HG03378 (cell line): ENCODE data around the gene SRSF2.
"Not testable (repeated sequence)": the region's sequence is repeated elsewhere in the genome, so short reads cannot be mapped to it uniquely, and the experiment has no call there.

Experiments used
- ATAC-seq: cut with Tn5 transposase; IDR thresholded peaks from one replicate; pipeline ENCODE4 v1.9.1; 2021; ENCODE audit warnings: mild to moderate bottlenecking, moderate library complexity; ENCODE audit not compliant: unreplicated experiment

SRSF2 gene

GRCh38 chr17:76739568-76740115 lies 2.5 kb upstream of the SRSF2 start:
- ATAC-seq, result not testable (repeated sequence)

- no peak for ATAC-seq
These were observed 1.3 kb upstream of the SRSF2 start for GRCh38 chr17:76738468-76738850.

GRCh38 chr17:76737676-76738467 lies 741 bp upstream of the SRSF2 start, which contains the start of gene MFSD11:
Gene MFSD11 (plus strand): TSS chr17:76738119. CDS start chr17:76738353, 234 bp downstream.
- ATAC-seq, result peak; percentile 33

- no peak for ATAC-seq
These were observed 616 bp downstream of the SRSF2 start for GRCh38 chr17:76736349-76737081.

GRCh38 chr17:76735586-76736348 lies 1.4 kb downstream of the SRSF2 start:
- ATAC-seq, result no peak

GRCh38 chr17:76735006-76735405 lies 2.1 kb downstream of the SRSF2 start:
- ATAC-seq, result no peak

- ATAC-seq, result no peak
These were observed 2.9 kb downstream of the SRSF2 start for GRCh38 chr17:76734080-76734840.

GRCh38 chr17:76733618-76733957 lies 3.5 kb downstream of the SRSF2 start:
- no peak for ATAC-seq

- ATAC-seq, result no peak
These were observed 4.2 kb downstream of the SRSF2 start for GRCh38 chr17:76732734-76733617.

- ATAC-seq, result not testable (repeated sequence)
These were observed 5.1 kb downstream of the SRSF2 start for GRCh38 chr17:76731800-76732733.

- no peak for ATAC-seq
These were observed 9.2 kb downstream of the SRSF2 start for GRCh38 chr17:76727745-76728456.

- ATAC-seq, result peak; percentile 32
These were observed 10.1 kb downstream of the SRSF2 start, which contains the start of gene METTL23 for GRCh38 chr17:76726776-76727718. Gene METTL23 (plus strand): TSS chr17:76726839. CDS start chr17:76729711, 2,872 bp downstream.

GRCh38 chr17:76726231-76726775 lies 10.8 kb downstream of the SRSF2 start, which contains the start of gene JMJD6:
Gene JMJD6 (minus strand): TSS chr17:76726606. CDS start chr17:76726475, 131 bp downstream.
- ATAC-seq, result peak; percentile 49

GRCh38 chr17:76725580-76726230 lies 11.4 kb downstream of the SRSF2 start:
- peak; percentile 11 for ATAC-seq

- ATAC-seq, result no peak
These were observed 13.3 kb downstream of the SRSF2 start for GRCh38 chr17:76723812-76724211.

- not testable (repeated sequence) for ATAC-seq
These were observed 14.2 kb downstream of the SRSF2 start for GRCh38 chr17:76722977-76723376.
